ENCODE results near the gene OCIAD2.

- TF ChIP-seq CTCF (conservative IDR thresholded peaks at IDR 0.05; ENCODE audit: low read depth, low read length) (no peak), EZH2phosphoT487 (IDR thresholded peaks at IDR 0.05; ENCODE audit: borderline replicate concordance, low read length) (no peak)
These were observed 2.1 kb upstream of the OCIAD2 start for GRCh38 chr4:48908687-48909086.
